NT2/D1 (cell line): Measurements from ENCODE around the gene A4GALT.

ENCODE experiments used
- SUZ12 ChIP-seq: IDR thresholded peaks from 2 replicates; pipeline ENCODE4 v1.6.1; 2011; ENCODE audit not compliant: insufficient read length, insufficient read depth; ENCODE audit errors: extremely low read depth
- YY1 ChIP-seq: IDR thresholded peaks from 2 replicates; pipeline ENCODE4 v1.6.1; 2011; ENCODE audit not compliant: insufficient read length, insufficient read depth
- ZNF274 ChIP-seq: IDR thresholded peaks from 2 replicates; pipeline ENCODE4 v1.6.1; 2011; ENCODE audit warnings: mild to moderate bottlenecking, low read depth, low read length

GRCh38 chr22:42645938-42646568 is 74.6 kb downstream of the A4GALT start:
- TF ChIP-seq SUZ12 (no peak), ZNF274 (no peak), YY1 (no peak)
